GM19023 (cell line): Measurements from ENCODE around the gene ABCC11.
"Not testable (repeated sequence)": the region's sequence is repeated elsewhere in the genome, so short reads cannot be mapped to it uniquely, and the experiment has no call there.

Experiments used
- ATAC-seq: cut with Tn5 transposase; IDR thresholded peaks from one replicate; pipeline ENCODE4 v1.9.1; 2021; ENCODE audit warnings: mild to moderate bottlenecking, moderate library complexity; ENCODE audit not compliant: unreplicated experiment

Gene ABCC11

GRCh38 chr16:48250520-48251278 is 3.4 kb upstream of the ABCC11 start:
- ATAC-seq, result no peak

- no peak for ATAC-seq
These were observed 1.3 kb downstream of the ABCC11 start for GRCh38 chr16:48246066-48246465.

GRCh38 chr16:48244863-48245195 is 2.5 kb downstream of the ABCC11 start:
- no peak for ATAC-seq

- ATAC-seq, result peak; percentile 96
These were observed 3.1 kb downstream of the ABCC11 start, which contains the start of gene LONP2 for GRCh38 chr16:48244080-48244862. TSS of gene LONP2 (plus strand) at chr16:48244300. CDS start at chr16:48244389, 89 bp downstream.

GRCh38 chr16:48240147-48240546 is 7.2 kb downstream of the ABCC11 start:
- not testable (repeated sequence) for ATAC-seq

- no peak for ATAC-seq
These were observed 11.1 kb downstream of the ABCC11 start for GRCh38 chr16:48236286-48236685.

- no peak for ATAC-seq
These were observed 11.7 kb downstream of the ABCC11 start for GRCh38 chr16:48235556-48236136.

GRCh38 chr16:48235058-48235555 is 12.2 kb downstream of the ABCC11 start:
- ATAC-seq, result no peak

GRCh38 chr16:48234630-48235029 is 12.7 kb downstream of the ABCC11 start:
- no peak for ATAC-seq

GRCh38 chr16:48232493-48233040 is 14.8 kb downstream of the ABCC11 start:
- ATAC-seq, result no peak

- no peak for ATAC-seq
These were observed 15.4 kb downstream of the ABCC11 start for GRCh38 chr16:48231727-48232492.

GRCh38 chr16:48225456-48225855 is 21.9 kb downstream of the ABCC11 start:
- no peak for ATAC-seq

- ATAC-seq, result no peak
These were observed 23.8 kb downstream of the ABCC11 start for GRCh38 chr16:48223490-48223889.

GRCh38 chr16:48220891-48221290 is 26.4 kb downstream of the ABCC11 start:
- no peak for ATAC-seq

GRCh38 chr16:48218473-48218872 is 28.9 kb downstream of the ABCC11 start:
- ATAC-seq, result no peak

- no peak for ATAC-seq
These were observed 29.6 kb downstream of the ABCC11 start for GRCh38 chr16:48217708-48218107.

GRCh38 chr16:48215738-48216137 is 31.6 kb downstream of the ABCC11 start:
- no peak for ATAC-seq

GRCh38 chr16:48212033-48212432 is 35.3 kb downstream of the ABCC11 start:
- no peak for ATAC-seq

- no peak for ATAC-seq
These were observed 36.6 kb downstream of the ABCC11 start for GRCh38 chr16:48210747-48211146.

GRCh38 chr16:48206594-48207242 is 40.6 kb downstream of the ABCC11 start:
- no peak for ATAC-seq
